ENCODE data around the gene ANKRD39.
"Not testable (repeated sequence)": the region's sequence is repeated elsewhere in the genome, so short reads cannot be mapped to it uniquely, and the experiment has no call there.

ANKRD39 gene

DNA sequence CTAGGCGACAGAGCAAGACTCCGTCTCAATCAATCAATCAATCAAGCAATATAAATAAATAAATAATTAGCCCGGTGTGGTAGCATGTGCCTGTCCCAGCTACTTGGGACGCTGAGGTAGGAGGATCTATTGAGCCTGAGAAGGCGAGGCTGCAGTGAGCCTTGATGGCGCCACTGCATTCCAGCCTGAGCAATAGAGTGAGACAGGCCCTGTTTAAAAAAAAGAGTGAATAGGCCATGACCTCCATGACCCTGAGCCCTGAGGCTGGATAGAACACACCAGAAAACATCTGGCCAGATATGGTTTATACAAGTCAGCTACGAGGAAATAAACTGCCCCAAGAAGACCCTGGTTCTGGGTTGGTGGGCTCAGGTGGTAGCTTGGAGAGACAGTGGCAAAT, 32.4 kb upstream of the ANKRD39 start:
- Histone ChIP-seq H2BK15ac (ENCODE audit: low read depth, poor library complexity, severe bottlenecking) (peak overlapping the region; percentile 49), H3K9ac (ENCODE audit: low read length) (no peak overlapping the region), H3K23ac (ENCODE audit: low read length in 2 of 2) (no peak overlapping the region), H3K14ac (ENCODE audit: low read length in 2 of 2) (no peak overlapping the region), H3K79me1 (replicated peaks; ENCODE audit: low read length, poor library complexity, severe bottlenecking) (no peaks in the 10 kb centered on the region), H4K8ac (ENCODE audit: low read length) (no peak overlapping the region), H3K4me1 (ENCODE audit: control insufficient read depth, insufficient read depth, low read depth, low read length) (peaks cover 14% of the 10 kb centered on the region), H3K4ac (ENCODE audit: low read depth in 1 of 2, low read length in 2 of 2) (peak overlapping the region in 1 of 2 experiments; percentile 44), H3K18ac (ENCODE audit: low read depth in 1 of 2, low read length in 2 of 2) (peak overlapping the region; percentile 54 to 63), H3K9me3 (ENCODE audit: control insufficient read depth, low read length) (no peaks in the 10 kb centered on the region), H3K36me3 (ENCODE audit: control insufficient read depth in 1 of 2, insufficient read depth in 2 of 2, low read depth in 1 of 2, low read length in 2 of 2) (no peaks in the 10 kb centered on the region), H2BK5ac (ENCODE audit: low read depth, low read length, poor library complexity, severe bottlenecking) (no peak overlapping the region), H2AK5ac (ENCODE audit: low read length, severe bottlenecking) (no peak overlapping the region), H2AFZ (ENCODE audit: low read depth, low read length) (no peak overlapping the region), H3K4me3 (ENCODE audit: insufficient read depth in 1 of 2, low read depth in 1 of 2, low read length in 2 of 2) (no peak overlapping the region), H4K91ac (ENCODE audit: low read length) (peak overlapping the region; percentile 2), H2BK120ac (ENCODE audit: low read depth, low read length) (no peak overlapping the region), H3K27ac (ENCODE audit: low read length, poor library complexity, severe bottlenecking) (no peak overlapping the region), H3K4me2 (ENCODE audit: low read length, poor library complexity, severe bottlenecking) (no peak overlapping the region), H2BK12ac (ENCODE audit: low read length in 2 of 2) (peak overlapping the region in 1 of 2 experiments; percentile 45), H3K27me3 (ENCODE audit: control insufficient read depth in 1 of 2, insufficient read depth in 1 of 2, low read length in 2 of 2) (no peaks in the 10 kb centered on the region)
- DNase-seq, result no peak
- 72% methylated on average over 5 of the region's 7 CpGs for WGBS

DNA sequence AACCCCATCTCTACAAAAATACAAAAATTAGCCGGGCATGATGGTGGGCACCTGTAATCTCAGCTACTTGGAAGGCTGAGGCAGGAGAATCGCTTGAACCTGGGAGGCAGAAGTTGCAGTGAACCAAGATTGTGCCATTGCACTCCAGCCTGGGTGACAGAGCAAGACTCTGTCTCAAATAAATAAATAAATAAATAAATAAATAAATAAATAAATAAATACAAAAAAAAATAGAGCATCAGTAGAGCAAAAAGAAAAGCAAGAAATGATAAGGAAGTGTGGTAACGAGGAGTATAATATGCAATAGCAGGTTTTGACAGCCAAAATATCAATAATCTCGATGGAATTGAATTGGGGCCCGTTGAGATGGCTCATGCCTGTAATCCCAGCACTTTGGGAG, 31.7 kb upstream of the ANKRD39 start:
- not testable (repeated sequence) for H3K9ac ChIP-seq (ENCODE audit: low read length); H3K27me3 ChIP-seq (ENCODE audit: control insufficient read depth in 1 of 2, insufficient read depth in 1 of 2, low read length in 2 of 2)

DNA sequence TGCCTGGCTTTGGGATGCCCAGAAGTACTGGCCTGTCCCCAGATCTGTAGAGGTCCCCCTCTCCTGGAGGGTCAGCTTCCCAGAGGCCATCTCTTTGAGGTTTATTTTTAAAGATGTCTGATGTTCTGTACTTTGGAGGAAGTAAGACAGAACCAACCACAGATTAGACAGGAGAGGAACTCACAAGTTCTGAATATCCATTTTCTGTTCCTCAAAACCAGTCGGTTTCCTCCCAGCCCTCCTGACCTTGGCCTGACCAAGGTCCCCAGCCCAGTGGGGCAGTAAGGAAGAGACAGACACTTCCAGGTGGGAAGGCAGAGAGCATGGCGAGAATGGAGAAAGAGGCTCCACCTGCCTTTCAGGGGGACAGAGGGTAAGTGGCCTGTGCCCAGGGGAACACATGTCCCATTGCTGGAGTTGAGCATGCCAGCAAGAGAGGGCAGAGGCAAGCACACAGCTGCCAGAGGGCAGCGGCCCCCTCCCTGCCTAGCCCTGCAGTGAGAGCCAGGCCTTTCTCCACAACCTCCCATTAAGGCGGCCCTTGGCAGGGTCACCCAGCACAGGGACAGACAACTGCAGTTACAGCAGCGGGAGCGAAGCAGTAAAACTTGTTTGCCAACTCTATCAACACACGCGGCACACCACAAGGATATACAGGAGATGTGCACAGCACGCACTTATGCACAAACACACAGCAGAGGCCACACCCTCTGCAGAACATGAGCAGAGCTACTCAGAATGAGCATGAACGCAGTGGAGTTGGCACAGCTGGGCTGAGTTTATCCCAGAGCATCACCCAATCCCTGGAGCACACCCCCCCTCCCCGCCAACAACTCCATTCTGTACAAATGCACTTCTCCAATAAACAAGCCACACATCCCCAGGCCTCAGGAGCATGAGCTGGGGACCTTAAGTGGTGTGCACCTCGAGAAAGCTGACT, 30.5 kb upstream of the ANKRD39 start:
- H3K4me3 ChIP-seq (ENCODE audit: insufficient read depth in 1 of 2, low read depth in 1 of 2, low read length in 2 of 2), result no peak overlapping the region
- 91% methylated on average over 11 of the region's 12 CpGs for WGBS
- H4K8ac ChIP-seq (ENCODE audit: low read length), result peak overlapping the region; percentile 45
- peak overlapping the region in 1 of 2 experiments; percentile 46 for H3K18ac ChIP-seq (ENCODE audit: low read depth in 1 of 2, low read length in 2 of 2)
- DNase-seq, result no peak
- H3K14ac ChIP-seq (ENCODE audit: low read length in 2 of 2), result peak overlapping the region in 1 of 2 experiments; percentile 35
- H3K4me2 ChIP-seq (ENCODE audit: low read length, poor library complexity, severe bottlenecking), result no peak overlapping the region
- H3K4me1 ChIP-seq (ENCODE audit: control insufficient read depth, insufficient read depth, low read depth, low read length), result peaks cover 13% of the 10 kb centered on the region
- no peak overlapping the region for H2BK5ac ChIP-seq (ENCODE audit: low read depth, low read length, poor library complexity, severe bottlenecking)
- H2BK15ac ChIP-seq (ENCODE audit: low read depth, poor library complexity, severe bottlenecking), result peak overlapping the region; percentile 84
- peak overlapping the region; percentile 46 for H3K9ac ChIP-seq (ENCODE audit: low read length)
- peak overlapping the region; percentile 57 to 67 for H2BK12ac ChIP-seq (ENCODE audit: low read length in 2 of 2)
- H3K4ac ChIP-seq (ENCODE audit: low read depth in 1 of 2, low read length in 2 of 2), result peak overlapping the region in 1 of 2 experiments; percentile 21
- H3K79me1 ChIP-seq (replicated peaks; ENCODE audit: low read length, poor library complexity, severe bottlenecking), result no peaks in the 10 kb centered on the region
- no peak overlapping the region for H2AFZ ChIP-seq (ENCODE audit: low read depth, low read length)
- H4K91ac ChIP-seq (ENCODE audit: low read length), result peak overlapping the region; percentile 43
- H2BK120ac ChIP-seq (ENCODE audit: low read depth, low read length), result no peak overlapping the region
- H3K36me3 ChIP-seq (ENCODE audit: control insufficient read depth in 1 of 2, insufficient read depth in 2 of 2, low read depth in 1 of 2, low read length in 2 of 2), result no peaks in the 10 kb centered on the region
- H3K27ac ChIP-seq (ENCODE audit: low read length, poor library complexity, severe bottlenecking), result no peak overlapping the region
- no peaks in the 10 kb centered on the region for H3K9me3 ChIP-seq (ENCODE audit: control insufficient read depth, low read length)
- no peak overlapping the region for H2AK5ac ChIP-seq (ENCODE audit: low read length, severe bottlenecking)
- peak overlapping the region in 1 of 2 experiments; percentile 54 for H3K23ac ChIP-seq (ENCODE audit: low read length in 2 of 2)
- H3K27me3 ChIP-seq (ENCODE audit: control insufficient read depth in 1 of 2, insufficient read depth in 1 of 2, low read length in 2 of 2), result peaks cover 5 to 6% of the 10 kb centered on the region in 2 experiments

More for the DNA sequence above, 31.7 kb upstream of the ANKRD39 start:
- H2BK12ac ChIP-seq (ENCODE audit: low read length in 2 of 2); H2BK15ac ChIP-seq (ENCODE audit: low read depth, poor library complexity, severe bottlenecking); H3K18ac ChIP-seq (ENCODE audit: low read depth in 1 of 2, low read length in 2 of 2); H4K91ac ChIP-seq (ENCODE audit: low read length); H4K8ac ChIP-seq (ENCODE audit: low read length); H2AFZ ChIP-seq (ENCODE audit: low read depth, low read length); H3K4ac ChIP-seq (ENCODE audit: low read depth in 1 of 2, low read length in 2 of 2); H3K36me3 ChIP-seq (ENCODE audit: control insufficient read depth in 1 of 2, insufficient read depth in 2 of 2, low read depth in 1 of 2, low read length in 2 of 2); H2BK5ac ChIP-seq (ENCODE audit: low read depth, low read length, poor library complexity, severe bottlenecking); DNase-seq; H2AK5ac ChIP-seq (ENCODE audit: low read length, severe bottlenecking); H3K27ac ChIP-seq (ENCODE audit: low read length, poor library complexity, severe bottlenecking); H3K79me1 ChIP-seq (replicated peaks; ENCODE audit: low read length, poor library complexity, severe bottlenecking); H3K4me2 ChIP-seq (ENCODE audit: low read length, poor library complexity, severe bottlenecking); H2BK120ac ChIP-seq (ENCODE audit: low read depth, low read length); H3K14ac ChIP-seq (ENCODE audit: low read length in 2 of 2); H3K9me3 ChIP-seq (ENCODE audit: control insufficient read depth, low read length); H3K23ac ChIP-seq (ENCODE audit: low read length in 2 of 2); H3K4me3 ChIP-seq (ENCODE audit: insufficient read depth in 1 of 2, low read depth in 1 of 2, low read length in 2 of 2): not testable (repeated sequence)
- peaks cover 13% of the 10 kb centered on the region for H3K4me1 ChIP-seq (ENCODE audit: control insufficient read depth, insufficient read depth, low read depth, low read length)
- 96% methylated on average over 4 of the region's 5 CpGs for WGBS

DNA sequence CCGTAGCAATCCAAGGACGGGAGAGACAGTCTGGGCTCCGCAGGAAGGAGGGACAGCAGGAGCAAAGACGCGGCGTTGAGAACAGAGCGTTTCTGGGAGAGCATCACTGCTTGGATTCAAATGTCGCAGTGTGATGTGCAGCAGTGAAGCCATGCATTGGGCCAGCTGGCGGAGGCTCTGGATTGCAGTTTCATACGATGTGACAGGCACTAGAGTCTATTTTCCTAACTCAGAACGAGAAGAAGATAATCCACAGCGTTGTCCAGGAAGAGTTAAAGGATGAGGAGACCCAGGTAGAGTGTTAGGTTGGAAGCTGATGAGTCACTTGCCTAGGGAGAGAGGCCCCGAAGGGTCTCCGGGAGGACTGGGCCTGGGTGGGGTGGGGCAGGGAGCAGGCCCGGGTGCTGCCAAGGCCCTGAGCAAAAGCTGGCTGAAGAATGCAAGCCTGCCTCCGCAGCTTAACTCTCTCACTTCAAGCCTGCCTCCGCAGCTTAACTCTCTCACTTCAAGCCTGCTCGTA, 29.7 kb upstream of the ANKRD39 start:
- peaks cover 13% of the 10 kb centered on the region for H3K4me1 ChIP-seq (ENCODE audit: control insufficient read depth, insufficient read depth, low read depth, low read length)

More for the DNA sequence above, 29.7 kb upstream of the ANKRD39 start:
- H3K9me3 ChIP-seq (ENCODE audit: control insufficient read depth, low read length), result no peaks in the 10 kb centered on the region
- no peak overlapping the region for H3K4ac ChIP-seq (ENCODE audit: low read depth in 1 of 2, low read length in 2 of 2)
- no peak overlapping the region for H3K14ac ChIP-seq (ENCODE audit: low read length in 2 of 2)
- H2BK15ac ChIP-seq (ENCODE audit: low read depth, poor library complexity, severe bottlenecking), result no peak overlapping the region
- DNase-seq, result no peak
- no peak overlapping the region for H2AK5ac ChIP-seq (ENCODE audit: low read length, severe bottlenecking)
- no peak overlapping the region for H2AFZ ChIP-seq (ENCODE audit: low read depth, low read length)
- no peaks in the 10 kb centered on the region for H3K79me1 ChIP-seq (replicated peaks; ENCODE audit: low read length, poor library complexity, severe bottlenecking)
- H4K91ac ChIP-seq (ENCODE audit: low read length), result peak overlapping the region; percentile 57
- H3K36me3 ChIP-seq (ENCODE audit: control insufficient read depth in 1 of 2, insufficient read depth in 2 of 2, low read depth in 1 of 2, low read length in 2 of 2), result no peaks in the 10 kb centered on the region
- H3K18ac ChIP-seq (ENCODE audit: low read depth in 1 of 2, low read length in 2 of 2), result peak overlapping the region in 1 of 2 experiments; percentile 22
- H3K4me3 ChIP-seq (ENCODE audit: insufficient read depth in 1 of 2, low read depth in 1 of 2, low read length in 2 of 2), result no peak overlapping the region
- no peak overlapping the region for H2BK12ac ChIP-seq (ENCODE audit: low read length in 2 of 2)
- H2BK120ac ChIP-seq (ENCODE audit: low read depth, low read length), result no peak overlapping the region
- no peak overlapping the region for H3K27ac ChIP-seq (ENCODE audit: low read length, poor library complexity, severe bottlenecking)
- H3K9ac ChIP-seq (ENCODE audit: low read length), result peak overlapping the region; percentile 46
- H2BK5ac ChIP-seq (ENCODE audit: low read depth, low read length, poor library complexity, severe bottlenecking), result no peak overlapping the region
- WGBS, result 71% methylated on average over 17 of the region's 18 CpGs
- H3K23ac ChIP-seq (ENCODE audit: low read length in 2 of 2), result no peak overlapping the region
- H4K8ac ChIP-seq (ENCODE audit: low read length), result peak overlapping the region; percentile 64
- H3K27me3 ChIP-seq (ENCODE audit: control insufficient read depth in 1 of 2, insufficient read depth in 1 of 2, low read length in 2 of 2), result peaks cover 13 to 14% of the 10 kb centered on the region in 2 experiments
- H3K4me2 ChIP-seq (ENCODE audit: low read length, poor library complexity, severe bottlenecking), result no peak overlapping the region
